KMS-11 (cell line): Measurements from ENCODE around the gene CTCFL.

Source experiments
- H2AFZ ChIP-seq: fragments of 200-600 bp; sonication (generic); 2 replicates; pipeline ENCODE4 v1.6.1; 2016; ENCODE audit warnings: antibody characterized with exemption, mixed run types, low read depth
- H3K27ac ChIP-seq: fragments of 200-600 bp; sonication (generic); 2 replicates; pipeline ENCODE4 v1.6.1; 2016; ENCODE audit warnings: mild to moderate bottlenecking, mixed run types
- H3K27me3 ChIP-seq: fragments of 200-600 bp; sonication (generic); 2 replicates; pipeline ENCODE4 v1.6.1; 2017; ENCODE audit warnings: mild to moderate bottlenecking, low read depth, mixed run types, moderate library complexity; ENCODE audit not compliant: insufficient read depth
- H3K36me3 ChIP-seq: fragments of 200-600 bp; sonication (generic); 2 replicates; pipeline ENCODE4 v1.6.1; 2017; ENCODE audit warnings: mild to moderate bottlenecking, mixed run types; ENCODE audit not compliant: insufficient read depth
- H3K4me1 ChIP-seq: fragments of 200-600 bp; sonication (generic); 2 replicates; pipeline ENCODE4 v1.6.1; 2016; ENCODE audit warnings: mild to moderate bottlenecking, low read depth, mixed run types; ENCODE audit not compliant: poor library complexity, severe bottlenecking
- H3K4me2 ChIP-seq: fragments of 200-600 bp; sonication (generic); 2 replicates; pipeline ENCODE4 v1.7.0; 2016; ENCODE audit warnings: mild to moderate bottlenecking, mixed run types
- H3K4me3 ChIP-seq: fragments of 200-600 bp; sonication (generic); IDR thresholded peaks from 2 replicates; pipeline ENCODE4 v1.6.1; 2017; ENCODE audit warnings: low read depth, low read length, mixed read lengths; ENCODE audit not compliant: insufficient read depth
- H3K79me2 ChIP-seq: fragments of 200-600 bp; sonication (generic); 2 replicates; pipeline ENCODE4 v1.6.1; 2016; ENCODE audit warnings: low read depth, mixed run types; ENCODE audit not compliant: insufficient read depth
- H3K9ac ChIP-seq: fragments of 200-600 bp; sonication (generic); 2 replicates; pipeline ENCODE4 v1.6.1; 2016; ENCODE audit warnings: mild to moderate bottlenecking, mixed run types
- H4K20me1 ChIP-seq: fragments of 200-600 bp; sonication (generic); 2 replicates; pipeline ENCODE4 v1.6.1; 2016; ENCODE audit warnings: mild to moderate bottlenecking, mixed run types; ENCODE audit not compliant: insufficient read depth
- TF ChIP-seq, protein P1 (sequence below): fragments of 200-600 bp; sonication (generic); conservative IDR thresholded peaks from 2 replicates; pipeline ENCODE4 v1.6.1; 2017; ENCODE audit warnings: low read depth, mild to moderate bottlenecking, antibody characterized with exemption, low read length, moderate library complexity, mixed read lengths

Gene CTCFL

GRCh38 chr20:57468523-57469417 lies 56.2 kb downstream of the CTCFL start:
- no peak overlapping the region for H3K27ac ChIP-seq
- H3K36me3 ChIP-seq, result no peaks in the 10 kb centered on the region
- H2AFZ ChIP-seq, result no peak overlapping the region
- H3K4me3 ChIP-seq, result no peak overlapping the region
- H3K4me2 ChIP-seq, result no peak overlapping the region
- H3K79me2 ChIP-seq, result no peaks in the 10 kb centered on the region
- H3K4me1 ChIP-seq, result peaks cover 12% of the 10 kb centered on the region
- TF ChIP-seq, protein P1, sequence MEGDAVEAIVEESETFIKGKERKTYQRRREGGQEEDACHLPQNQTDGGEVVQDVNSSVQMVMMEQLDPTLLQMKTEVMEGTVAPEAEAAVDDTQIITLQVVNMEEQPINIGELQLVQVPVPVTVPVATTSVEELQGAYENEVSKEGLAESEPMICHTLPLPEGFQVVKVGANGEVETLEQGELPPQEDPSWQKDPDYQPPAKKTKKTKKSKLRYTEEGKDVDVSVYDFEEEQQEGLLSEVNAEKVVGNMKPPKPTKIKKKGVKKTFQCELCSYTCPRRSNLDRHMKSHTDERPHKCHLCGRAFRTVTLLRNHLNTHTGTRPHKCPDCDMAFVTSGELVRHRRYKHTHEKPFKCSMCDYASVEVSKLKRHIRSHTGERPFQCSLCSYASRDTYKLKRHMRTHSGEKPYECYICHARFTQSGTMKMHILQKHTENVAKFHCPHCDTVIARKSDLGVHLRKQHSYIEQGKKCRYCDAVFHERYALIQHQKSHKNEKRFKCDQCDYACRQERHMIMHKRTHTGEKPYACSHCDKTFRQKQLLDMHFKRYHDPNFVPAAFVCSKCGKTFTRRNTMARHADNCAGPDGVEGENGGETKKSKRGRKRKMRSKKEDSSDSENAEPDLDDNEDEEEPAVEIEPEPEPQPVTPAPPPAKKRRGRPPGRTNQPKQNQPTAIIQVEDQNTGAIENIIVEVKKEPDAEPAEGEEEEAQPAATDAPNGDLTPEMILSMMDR, result no peak
- no peaks in the 10 kb centered on the region; the same call in 1 of the 2 replicates for H3K27me3 ChIP-seq
- no peak overlapping the region for H3K9ac ChIP-seq
- no peaks in the 10 kb centered on the region for H4K20me1 ChIP-seq

DNA sequence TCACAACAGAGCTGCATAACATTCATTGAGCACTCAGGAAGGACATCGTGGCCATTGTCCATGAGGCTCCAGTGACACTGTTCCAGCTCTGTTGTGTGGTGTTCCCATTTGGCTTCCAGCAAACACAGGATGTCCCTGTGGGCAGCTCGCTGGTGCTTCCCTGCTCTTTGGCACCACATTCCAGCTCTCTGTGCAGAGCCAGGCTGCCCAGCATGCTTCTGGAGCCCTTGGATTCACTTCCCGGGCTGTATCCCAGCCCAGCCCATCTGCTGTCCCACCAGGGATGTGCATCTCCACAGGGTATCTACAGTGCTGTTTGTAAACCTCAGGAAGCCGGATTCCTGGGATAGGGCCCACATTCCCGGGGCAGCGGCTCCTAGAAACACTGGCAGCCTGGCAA lies 57.2 kb downstream of the CTCFL start:
- Histone ChIP-seq H3K4me2 (no peak overlapping the region), H3K27ac (no peak overlapping the region), H3K4me1 (peaks cover 2% of the 10 kb centered on the region), H4K20me1 (no peaks in the 10 kb centered on the region), H3K9ac (no peak overlapping the region), H3K27me3 (no peaks in the 10 kb centered on the region; the same call in 1 of the 2 replicates), H3K79me2 (no peaks in the 10 kb centered on the region), H2AFZ (no peak overlapping the region), H3K4me3 (no peak overlapping the region), H3K36me3 (no peaks in the 10 kb centered on the region)
- TF ChIP-seq, protein P1, result no peak

- H3K4me2 ChIP-seq, result no peak overlapping the region
These were observed 59.0 kb downstream of the CTCFL start for GRCh38 chr20:57465943-57466342.

DNA sequence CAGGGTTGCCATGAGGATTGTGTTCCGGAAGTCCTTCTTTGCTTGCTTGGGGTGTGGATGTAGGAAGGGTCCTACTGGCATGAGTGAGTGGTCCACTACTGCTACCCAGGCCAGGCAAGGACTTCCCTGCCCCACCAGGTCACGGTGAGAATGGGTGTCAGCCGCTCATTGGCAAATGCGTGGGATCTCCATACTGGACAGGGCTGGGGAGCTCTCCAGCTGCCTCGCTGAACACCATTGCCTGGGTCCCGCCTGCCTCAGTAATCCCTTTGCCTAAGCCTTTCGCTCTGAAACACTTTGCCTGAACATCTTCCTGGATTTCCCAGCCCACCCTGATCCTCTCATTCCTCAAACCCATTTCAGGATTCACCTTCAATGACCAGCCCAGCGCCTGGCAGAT lies 59.5 kb downstream of the CTCFL start:
- Histone ChIP-seq H3K4me1 (no peaks in the 10 kb centered on the region), H2AFZ (no peak overlapping the region), H3K79me2 (no peaks in the 10 kb centered on the region), H3K4me2 (no peak overlapping the region), H3K4me3 (no peak overlapping the region), H4K20me1 (no peaks in the 10 kb centered on the region), H3K9ac (no peak overlapping the region), H3K27me3 (no peaks in the 10 kb centered on the region; the same call in 1 of the 2 replicates), H3K36me3 (no peaks in the 10 kb centered on the region), H3K27ac (no peak overlapping the region)
- TF ChIP-seq, protein P1, result no peak

More at GRCh38 chr20:57465943-57466342, 59.0 kb downstream of the CTCFL start:
- TF ChIP-seq, protein P1, result peak; percentile 31
- Histone ChIP-seq H3K4me1 (no peaks in the 10 kb centered on the region), H3K4me3 (no peak overlapping the region), H3K36me3 (no peaks in the 10 kb centered on the region), H3K79me2 (no peaks in the 10 kb centered on the region), H3K27ac (no peak overlapping the region), H2AFZ (no peak overlapping the region), H4K20me1 (no peaks in the 10 kb centered on the region), H3K27me3 (no peaks in the 10 kb centered on the region; the same call in 1 of the 2 replicates), H3K9ac (no peak overlapping the region)
